IPS-18a (cell line): ENCODE data around the gene MARCHF2.
"Not testable (repeated sequence)": the region's sequence is repeated elsewhere in the genome, so short reads cannot be mapped to it uniquely, and the experiment has no call there.

Experiments used
- H3K27ac ChIP-seq: one replicate; pipeline ENCODE4 v1.5.1; 2013; ENCODE audit warnings: low read length
- H3K27me3 ChIP-seq: one replicate; pipeline ENCODE4 v1.6.1; 2013; ENCODE audit warnings: mild to moderate bottlenecking, low read length; ENCODE audit not compliant: control insufficient read depth, insufficient read depth
- H3K36me3 ChIP-seq: one replicate; pipeline ENCODE4 v1.6.1; 2013; ENCODE audit warnings: low read depth, low read length; ENCODE audit not compliant: control insufficient read depth
- H3K4me1 ChIP-seq: one replicate; pipeline ENCODE4 v1.6.1; 2013; ENCODE audit warnings: low read depth, low read length; ENCODE audit not compliant: control insufficient read depth
- H3K4me3 ChIP-seq: one replicate; pipeline ENCODE4 v1.5.1; 2013; ENCODE audit warnings: low read length
- H3K9ac ChIP-seq: one replicate; pipeline ENCODE4 v1.6.1; 2013; ENCODE audit warnings: mild to moderate bottlenecking, low read length, moderate library complexity
- H3K9me3 ChIP-seq: one replicate; pipeline ENCODE4 v1.6.1; 2013; ENCODE audit warnings: low read depth, low read length; ENCODE audit not compliant: control insufficient read depth

Gene MARCHF2

DNA sequence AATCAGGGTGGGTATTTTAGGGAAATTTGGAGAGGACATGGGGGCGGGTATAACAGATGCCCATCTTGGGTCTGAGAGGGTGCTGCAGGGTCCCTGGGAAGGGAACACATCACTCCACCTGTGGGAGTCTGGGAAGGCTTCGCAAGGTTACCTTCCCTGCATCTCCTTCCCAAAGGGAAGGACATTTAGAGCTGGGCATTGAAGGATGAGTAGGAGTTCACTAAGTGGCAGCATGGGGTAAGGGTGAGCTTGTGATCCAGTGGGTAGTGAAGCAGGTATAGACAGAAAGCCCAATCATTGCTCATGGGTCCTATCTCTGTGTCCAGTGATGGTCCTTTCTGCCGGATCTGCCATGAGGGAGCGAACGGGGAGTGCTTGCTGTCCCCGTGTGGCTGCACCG is 13.2 kb downstream of the MARCHF2 start:
- Histone ChIP-seq H3K4me1 (no peaks in the 10 kb centered on the region), H3K9me3 (no peaks in the 10 kb centered on the region), H3K27ac (no peak overlapping the region), H3K9ac (no peak overlapping the region), H3K36me3 (no peaks in the 10 kb centered on the region), H3K4me3 (no peak overlapping the region), H3K27me3 (no peaks in the 10 kb centered on the region)

- Histone ChIP-seq H3K4me1 (no peaks in the 10 kb centered on the region), H3K36me3 (no peaks in the 10 kb centered on the region), H3K4me3 (no peak overlapping the region), H3K9ac (no peak overlapping the region), H3K27me3 (no peaks in the 10 kb centered on the region), H3K27ac (no peak overlapping the region), H3K9me3 (no peaks in the 10 kb centered on the region)
Measured at GRCh38 chr19:8429044-8429443, 15.9 kb downstream of the MARCHF2 start.

- H3K4me1 ChIP-seq, result no peaks in the 10 kb centered on the region
- H3K9me3 ChIP-seq, result no peaks in the 10 kb centered on the region
- H3K9ac ChIP-seq, result no peak overlapping the region
- no peaks in the 10 kb centered on the region for H3K27me3 ChIP-seq
- H3K4me3 ChIP-seq, result no peak overlapping the region
- H3K36me3 ChIP-seq, result no peaks in the 10 kb centered on the region
- no peak overlapping the region for H3K27ac ChIP-seq
Measured at GRCh38 chr19:8429826-8430225, 16.7 kb downstream of the MARCHF2 start.

GRCh38 chr19:8430650-8431049 is 17.5 kb downstream of the MARCHF2 start:
- no peak overlapping the region for H3K4me3 ChIP-seq
- H3K27me3 ChIP-seq, result no peaks in the 10 kb centered on the region
- no peak overlapping the region for H3K9ac ChIP-seq
- no peak overlapping the region for H3K27ac ChIP-seq
- H3K4me1 ChIP-seq, result no peaks in the 10 kb centered on the region
- no peaks in the 10 kb centered on the region for H3K36me3 ChIP-seq
- H3K9me3 ChIP-seq, result no peaks in the 10 kb centered on the region

DNA sequence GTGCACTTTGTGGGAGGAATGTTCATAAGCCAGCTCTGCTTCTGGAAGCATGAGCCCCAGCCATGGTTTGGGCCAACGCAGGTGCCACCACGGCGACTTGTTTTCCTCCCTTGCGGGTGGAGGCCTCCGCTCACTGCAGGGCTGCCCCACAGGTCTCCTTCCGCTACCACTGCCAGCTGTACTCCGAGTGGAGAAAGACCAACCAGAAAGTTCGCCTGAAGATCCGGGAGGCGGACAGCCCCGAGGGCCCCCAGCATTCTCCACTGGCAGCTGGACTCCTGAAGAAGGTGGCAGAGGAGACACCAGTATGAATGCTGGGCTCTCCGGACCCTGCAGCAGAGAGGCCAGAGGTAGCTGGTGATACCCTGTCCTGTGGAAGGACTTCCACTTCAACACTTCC is 25.1 kb downstream of the MARCHF2 start:
- Histone ChIP-seq H3K4me3 (no peak overlapping the region), H3K27ac (no peak overlapping the region), H3K36me3 (no peaks in the 10 kb centered on the region), H3K27me3 (no peaks in the 10 kb centered on the region), H3K9me3 (no peaks in the 10 kb centered on the region), H3K4me1 (peaks cover 5% of the 10 kb centered on the region), H3K9ac (no peak overlapping the region)

- Histone ChIP-seq H3K4me1 (peaks cover 13% of the 10 kb centered on the region), H3K36me3 (peaks cover 8% of the 10 kb centered on the region), H3K27ac (peak overlapping the region; percentile 45), H3K4me3 (no peak overlapping the region), H3K9ac (no peak overlapping the region), H3K27me3 (no peaks in the 10 kb centered on the region), H3K9me3 (no peaks in the 10 kb centered on the region)
Measured at GRCh38 chr19:8441725-8442544, 28.8 kb downstream of the MARCHF2 start.

DNA sequence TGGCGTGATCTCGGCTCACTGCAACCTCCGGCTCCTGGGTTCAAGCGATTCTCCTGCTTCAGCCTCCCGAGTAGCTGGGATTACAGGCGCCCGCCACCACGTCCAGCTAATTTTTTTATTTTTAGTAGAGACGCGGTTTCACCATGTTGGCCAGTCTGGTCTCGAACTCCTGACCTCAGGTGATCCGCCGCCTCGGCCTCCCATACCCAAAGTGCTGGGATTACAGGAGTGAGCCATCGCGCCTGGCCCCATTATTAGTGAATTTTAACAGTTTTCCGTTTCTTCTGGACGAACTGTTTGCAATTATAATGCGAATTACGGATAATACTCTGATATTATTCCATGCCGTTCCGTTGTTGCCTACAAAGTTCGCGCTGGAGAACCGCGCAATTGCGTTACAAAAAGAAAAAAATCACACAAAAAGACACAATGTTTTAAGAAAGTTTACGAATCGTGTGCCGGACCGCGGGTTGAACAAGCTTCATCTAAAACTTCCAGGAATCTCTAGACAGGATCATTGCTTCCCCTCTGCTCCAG is 31.1 kb downstream of the MARCHF2 start:
- H3K9me3 ChIP-seq, H3K27me3 ChIP-seq: not testable (repeated sequence)
- H3K9ac ChIP-seq, result peak overlapping the region; percentile 98
- peak overlapping the region; percentile 88 for H3K4me3 ChIP-seq
- peaks cover 25% of the 10 kb centered on the region for H3K4me1 ChIP-seq
- H3K27ac ChIP-seq, result peak overlapping the region; percentile 7
- H3K36me3 ChIP-seq, result peaks cover 19% of the 10 kb centered on the region

DNA sequence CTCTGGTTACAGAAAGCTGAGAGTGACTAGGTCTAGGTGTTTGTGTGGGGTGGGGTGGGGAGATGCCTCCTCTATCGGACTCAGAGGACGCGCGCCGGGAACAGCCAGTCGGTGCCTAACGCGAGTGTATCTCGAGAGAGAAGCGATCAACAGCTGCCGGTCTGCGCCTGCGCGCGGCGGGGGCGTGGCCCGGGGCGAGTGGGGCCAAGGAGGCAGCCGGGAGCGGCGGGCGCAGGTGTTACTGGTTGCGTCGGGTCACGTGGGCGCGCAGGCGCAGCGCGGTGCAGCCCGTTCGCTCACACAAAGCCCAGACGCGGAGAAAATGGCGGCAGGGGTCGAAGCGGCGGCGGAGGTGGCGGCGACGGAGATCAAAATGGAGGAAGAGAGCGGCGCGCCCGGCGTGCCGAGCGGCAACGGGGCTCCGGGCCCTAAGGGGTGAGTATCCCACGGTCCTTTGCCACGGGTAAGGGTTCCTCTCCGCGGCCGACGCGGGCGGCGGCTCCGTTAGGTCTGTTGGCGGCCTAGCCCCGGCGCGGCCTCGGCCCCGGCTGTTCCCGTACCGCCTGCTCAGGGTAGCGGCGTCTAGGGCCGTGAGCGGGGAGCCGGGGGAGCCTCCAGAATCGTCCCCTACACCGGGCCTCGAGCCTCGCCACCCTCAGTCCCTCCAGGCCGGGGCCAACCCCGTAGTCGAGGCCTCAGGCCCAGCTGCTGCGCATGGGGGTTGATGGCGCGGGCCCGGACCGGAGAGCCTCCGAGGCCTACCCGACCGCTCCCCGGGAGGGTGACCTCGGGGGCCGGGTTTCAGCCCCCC is 31.8 kb downstream of the MARCHF2 start, which contains the start of gene HNRNPM:
Gene HNRNPM (plus strand): TSS at position 299 of the 811 bp plus-strand sequence. CDS start 24 bp downstream, at position 323.
- Histone ChIP-seq H3K36me3 (peaks cover 19% of the 10 kb centered on the region), H3K9me3 (no peaks in the 10 kb centered on the region), H3K9ac (peak within 1 kb of the TSS; percentile 98), H3K4me1 (peaks cover 30% of the 10 kb centered on the region), H3K27ac (peak within 1 kb of the TSS; percentile 93), H3K27me3 (no peaks in the 10 kb centered on the region), H3K4me3 (peak within 1 kb of the TSS; percentile 88)

DNA sequence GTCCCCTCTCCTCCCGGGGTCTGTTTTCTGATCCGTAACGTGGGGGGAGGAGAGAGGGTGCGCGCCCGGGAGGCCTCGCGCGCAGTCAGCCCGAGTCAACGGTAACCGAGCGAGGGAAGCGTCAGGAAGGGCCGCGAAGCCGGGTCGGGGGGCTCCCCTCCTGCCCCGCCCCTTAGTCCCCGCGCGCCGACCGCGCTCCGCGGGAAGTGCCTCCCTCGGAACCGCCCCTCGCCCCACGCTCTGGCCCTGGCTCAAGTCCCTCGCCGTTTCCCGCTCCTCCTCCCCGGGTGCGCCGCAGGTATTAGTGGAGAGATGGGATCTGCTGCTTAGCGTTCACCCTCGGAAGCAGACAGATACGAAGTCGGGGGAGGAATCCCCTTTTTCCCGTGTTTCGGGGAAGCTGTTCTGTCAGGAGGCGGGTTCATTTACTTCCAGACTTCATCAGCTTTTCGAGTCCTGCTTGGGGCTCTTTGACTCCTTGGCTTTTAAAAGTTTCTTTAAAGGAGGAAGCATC is 32.4 kb downstream of the MARCHF2 start:
- H3K4me1 ChIP-seq, result peaks cover 33% of the 10 kb centered on the region
- peak overlapping the region; percentile 88 for H3K4me3 ChIP-seq
- H3K36me3 ChIP-seq, result peaks cover 19% of the 10 kb centered on the region
- peak overlapping the region; percentile 98 for H3K9ac ChIP-seq
- no peaks in the 10 kb centered on the region for H3K27me3 ChIP-seq
- no peaks in the 10 kb centered on the region for H3K9me3 ChIP-seq
- H3K27ac ChIP-seq, result peak overlapping the region; percentile 93

DNA sequence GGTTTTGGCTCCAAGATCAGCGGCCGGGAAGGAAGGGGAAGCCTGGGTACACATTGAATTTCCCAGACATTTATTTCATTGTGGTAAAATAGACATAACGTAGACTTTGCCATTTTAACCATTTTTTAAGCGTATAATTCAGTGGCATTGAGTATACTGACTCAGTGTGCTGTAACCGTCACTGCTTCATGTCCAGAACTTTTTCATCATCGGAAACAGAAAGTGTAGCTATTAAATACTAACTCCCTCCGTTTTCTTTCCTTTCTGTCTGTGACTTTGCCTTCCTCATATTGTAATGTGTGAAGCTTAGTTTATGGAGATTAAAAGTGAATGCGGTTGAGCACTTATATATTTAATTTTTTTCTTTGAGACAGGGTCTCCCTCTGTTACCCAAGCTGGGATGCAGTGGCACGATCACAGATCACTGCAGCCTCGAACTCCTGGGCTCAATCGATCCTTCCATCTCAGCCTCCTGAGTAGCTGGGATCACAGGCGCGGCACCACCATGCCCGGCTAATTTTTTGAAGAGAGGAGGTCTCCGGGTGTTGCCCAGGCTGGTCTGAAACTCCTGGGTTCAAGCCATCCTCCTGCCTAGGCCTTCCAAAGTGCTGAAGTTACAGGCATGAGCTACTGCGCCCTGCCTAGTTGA is 33.1 kb downstream of the MARCHF2 start:
- Histone ChIP-seq H3K9me3 (no peaks in the 10 kb centered on the region), H3K27me3 (no peaks in the 10 kb centered on the region), H3K36me3 (peaks cover 19% of the 10 kb centered on the region), H3K9ac (peak overlapping the region; percentile 98), H3K4me3 (peak overlapping the region; percentile 88), H3K4me1 (peaks cover 33% of the 10 kb centered on the region), H3K27ac (peak overlapping the region; percentile 93)

DNA sequence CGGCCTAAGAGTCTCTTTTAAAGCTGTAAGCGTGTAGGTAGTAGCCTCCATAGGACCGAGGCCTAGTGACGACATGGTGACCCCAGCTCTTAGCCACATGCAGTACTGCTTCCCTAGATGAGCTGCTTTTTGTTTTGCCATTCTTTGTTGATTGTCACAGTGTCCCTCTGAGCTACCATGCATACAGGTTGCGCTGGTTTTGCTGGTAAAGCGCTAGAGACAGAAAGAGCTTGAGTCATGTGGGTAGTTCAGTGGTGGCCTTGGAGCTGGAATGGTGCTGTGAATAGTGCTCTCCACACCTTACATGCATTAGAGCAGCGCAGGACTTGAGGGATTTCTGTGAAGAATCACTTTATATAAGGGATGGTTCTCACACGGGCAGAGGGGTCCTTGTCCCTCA is 36.7 kb downstream of the MARCHF2 start:
- Histone ChIP-seq H3K4me1 (peaks cover 34% of the 10 kb centered on the region), H3K4me3 (no peak overlapping the region), H3K27me3 (no peaks in the 10 kb centered on the region)

More for the DNA sequence above, 36.7 kb downstream of the MARCHF2 start:
- Histone ChIP-seq H3K9ac (no peak overlapping the region), H3K9me3 (no peaks in the 10 kb centered on the region), H3K27ac (no peak overlapping the region), H3K36me3 (peaks cover 38% of the 10 kb centered on the region)
